Activated T-cell treated with anti-CD3 and anti-CD28 coated beads for 4 hours (primary cell): ENCODE measurements around the gene NIT1.

ENCODE experiments used
- DNase-seq: peaks from one replicate; pipeline ENCODE4 v3.0.0-alpha.2; 2020

NIT1 gene

GRCh38 chr1:161117759-161118581 lies at the start of gene NIT1, which contains the start of gene PFDN2:
TSS of gene NIT1 (plus strand) at chr1:161118105. CDS start at chr1:161118177, 72 bp downstream.
TSS of gene PFDN2 (minus strand) at chr1:161118037. CDS start at chr1:161118026, 11 bp downstream.
- peak; percentile 75 for DNase-seq

DNA sequence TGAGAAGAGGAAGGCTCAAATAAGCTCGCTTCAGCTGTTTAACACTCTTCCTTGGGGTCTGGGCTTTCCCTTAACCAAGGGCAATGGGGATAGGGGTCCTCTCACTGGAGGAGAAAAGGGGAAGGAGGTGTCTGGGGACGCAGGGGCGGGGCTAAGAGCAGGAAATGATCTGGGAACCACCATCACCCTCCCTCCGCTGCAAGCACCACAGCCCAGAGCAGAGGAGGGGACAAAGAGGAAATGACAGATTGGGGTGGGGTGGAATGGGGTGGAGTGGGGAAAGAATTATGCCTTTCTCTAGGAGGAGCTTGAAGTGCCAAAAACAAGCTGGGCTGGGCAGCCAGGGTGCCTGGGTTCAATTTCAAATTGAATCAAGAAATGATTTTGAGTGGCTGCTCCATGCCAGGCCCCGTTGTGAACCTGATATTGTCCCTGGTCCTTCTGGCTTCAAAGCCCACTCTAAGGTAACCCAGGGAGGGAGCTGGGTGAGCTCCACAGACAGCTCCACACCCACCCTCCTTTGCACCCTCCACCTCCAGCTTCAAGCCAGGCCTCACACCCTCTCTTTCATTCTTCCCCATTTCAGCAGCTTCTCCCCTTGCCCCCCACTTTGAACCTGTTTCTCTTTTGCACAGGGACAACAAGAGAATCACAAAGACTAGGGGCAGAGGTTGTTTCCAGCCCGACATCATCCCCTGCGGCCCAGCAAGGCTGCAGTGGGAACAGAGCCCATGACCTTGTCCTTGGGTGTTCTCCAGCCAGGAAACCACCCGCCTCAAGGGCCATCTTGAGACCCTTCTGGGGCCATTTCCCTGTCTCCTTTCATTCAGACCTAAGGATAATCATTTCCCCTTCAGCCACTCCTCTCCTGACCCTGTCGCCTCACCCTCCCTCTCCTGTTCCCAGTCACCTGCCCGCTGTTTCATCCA lies 49.3 kb upstream of the NIT1 start:
- peak; percentile 59 for DNase-seq

GRCh38 chr1:161069241-161069640 lies 48.7 kb upstream of the NIT1 start:
- no peak for DNase-seq

GRCh38 chr1:161069731-161070270 lies 48.1 kb upstream of the NIT1 start, which contains the start of gene ARHGAP30:
TSS of gene ARHGAP30 (minus strand) at chr1:161069891. CDS start at chr1:161069624, 267 bp downstream.
- DNase-seq = peak; percentile 63

- no peak for DNase-seq
These were observed 47.1 kb upstream of the NIT1 start for GRCh38 chr1:161070761-161071160.

DNA sequence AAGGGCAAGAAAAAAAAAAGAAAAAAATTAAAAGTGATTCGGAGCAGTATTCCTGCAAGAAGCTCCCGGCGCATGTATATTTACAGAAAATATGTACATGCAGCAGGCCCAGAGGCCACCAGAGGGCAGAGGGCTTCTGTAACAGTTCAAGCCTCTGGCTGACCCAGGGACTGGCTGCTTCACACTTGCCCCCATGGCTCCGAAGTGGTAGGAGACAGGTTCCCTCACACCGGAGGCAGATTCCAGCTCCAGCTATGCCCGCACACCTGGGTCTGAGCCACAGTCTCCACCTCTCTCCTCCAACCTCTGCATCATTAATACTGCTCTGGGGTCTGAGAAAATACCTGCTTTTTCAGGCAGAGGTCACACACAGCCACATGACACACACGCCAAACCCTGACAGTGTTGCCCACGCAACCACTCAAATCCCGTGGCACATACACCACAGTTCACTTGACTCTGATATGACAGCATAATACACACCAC lies 46.0 kb upstream of the NIT1 start:
- no peak for DNase-seq

DNA sequence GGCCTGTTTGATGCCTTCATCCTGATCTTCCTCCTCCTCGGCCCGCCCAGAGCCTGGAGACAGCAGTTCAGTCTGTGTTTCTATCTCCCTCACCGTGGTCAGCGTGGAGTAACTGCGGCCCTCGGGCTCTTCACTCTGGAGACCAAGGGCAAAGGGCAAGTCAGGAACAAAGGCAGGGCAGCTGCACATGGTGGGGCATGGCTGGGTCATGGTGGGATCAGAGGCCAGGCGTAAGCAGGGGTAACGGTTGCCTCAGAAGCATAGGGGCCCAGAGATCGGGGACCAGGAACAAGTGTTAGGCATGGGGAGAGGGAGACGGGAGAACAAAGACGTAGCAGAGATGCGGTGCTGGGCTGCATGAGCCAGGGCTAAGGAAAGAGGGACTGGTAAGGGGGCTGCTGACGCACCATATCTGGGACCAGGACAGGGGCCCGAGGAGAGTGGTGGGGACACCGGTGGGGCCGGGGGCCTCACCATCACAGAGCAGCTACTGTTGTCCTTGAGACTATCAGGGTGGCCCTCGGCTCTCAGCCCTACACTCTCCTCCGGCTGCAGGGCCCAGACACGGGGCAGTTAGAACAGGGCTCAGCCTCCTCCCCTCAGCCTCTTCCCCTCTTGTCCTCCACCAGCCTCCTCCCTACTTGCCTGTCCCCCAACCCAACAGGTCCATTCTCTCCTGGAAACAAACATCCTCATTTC lies 45.0 kb upstream of the NIT1 start:
- no peak for DNase-seq

- no peak for DNase-seq
These were observed 44.3 kb upstream of the NIT1 start for GRCh38 chr1:161073474-161074121.

GRCh38 chr1:161074676-161075368 lies 43.1 kb upstream of the NIT1 start:
- no peak for DNase-seq

GRCh38 chr1:161076410-161076809 lies 41.5 kb upstream of the NIT1 start:
- no peak for DNase-seq

- no peak for DNase-seq
These were observed 40.5 kb upstream of the NIT1 start for GRCh38 chr1:161077426-161077825.

DNA sequence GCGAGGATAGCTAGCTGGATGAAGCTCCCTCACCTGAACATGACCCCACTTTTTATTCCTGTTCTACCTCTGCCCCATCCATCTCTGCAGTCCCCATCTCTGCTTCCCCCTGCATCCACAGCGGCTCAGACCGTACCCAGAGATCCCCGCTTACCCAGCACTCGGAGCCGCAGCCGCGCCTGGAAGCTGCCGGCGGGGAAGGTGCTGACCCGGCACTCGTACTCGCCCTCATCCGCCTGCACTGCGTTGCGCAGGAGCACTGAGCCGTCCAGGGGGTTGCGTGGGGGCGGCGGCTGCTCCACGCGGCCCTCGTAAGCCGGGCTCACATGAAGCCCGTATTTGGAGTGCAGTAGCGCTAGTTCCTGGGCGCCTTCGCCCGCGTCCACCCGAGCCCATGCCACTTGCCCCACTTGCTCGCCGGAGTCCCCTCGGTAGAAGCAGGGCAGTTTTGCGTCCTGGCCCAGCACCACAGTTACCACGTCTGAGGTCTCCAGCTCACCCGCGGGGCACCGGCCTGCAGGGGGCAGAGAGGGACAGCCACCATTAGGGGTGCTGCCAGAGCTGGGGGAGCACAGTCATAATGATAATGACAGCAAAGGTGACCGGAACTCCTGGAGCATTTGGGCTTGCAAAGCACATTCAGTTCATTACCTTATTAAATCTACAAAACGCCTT lies 38.3 kb upstream of the NIT1 start:
- DNase-seq = no peak

- DNase-seq = no peak
These were observed 37.2 kb upstream of the NIT1 start for GRCh38 chr1:161080441-161081405.

DNA sequence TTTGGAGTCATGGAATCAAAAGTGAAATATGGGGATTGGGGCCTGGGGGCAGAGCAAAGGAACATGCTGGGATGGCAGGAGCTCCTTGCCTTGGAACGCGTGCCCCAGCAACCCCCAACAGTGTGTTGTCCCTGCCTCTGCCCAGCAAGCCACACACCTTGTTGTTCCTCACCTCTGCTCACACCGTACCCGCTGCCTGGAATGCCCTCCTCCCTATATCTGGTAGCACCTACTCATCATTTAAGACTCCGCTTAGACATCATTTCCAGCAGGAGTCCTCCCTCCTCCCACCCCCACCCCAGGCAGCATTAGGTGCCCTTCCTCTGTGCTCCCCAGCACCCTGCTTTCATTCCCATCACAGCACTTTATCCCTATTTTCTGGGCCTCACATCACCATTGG lies 36.4 kb upstream of the NIT1 start:
- no peak for DNase-seq

- DNase-seq = no peak
These were observed 35.4 kb upstream of the NIT1 start for GRCh38 chr1:161082483-161082882.

- no peak for DNase-seq
These were observed 34.7 kb upstream of the NIT1 start for GRCh38 chr1:161082996-161083747.

- DNase-seq = no peak
These were observed 33.9 kb upstream of the NIT1 start for GRCh38 chr1:161083748-161084596.

- DNase-seq = no peak
These were observed 33.3 kb upstream of the NIT1 start for GRCh38 chr1:161084597-161084988.
